ENCODE data around the gene RGS8.

- TF ChIP-seq, protein P1, sequence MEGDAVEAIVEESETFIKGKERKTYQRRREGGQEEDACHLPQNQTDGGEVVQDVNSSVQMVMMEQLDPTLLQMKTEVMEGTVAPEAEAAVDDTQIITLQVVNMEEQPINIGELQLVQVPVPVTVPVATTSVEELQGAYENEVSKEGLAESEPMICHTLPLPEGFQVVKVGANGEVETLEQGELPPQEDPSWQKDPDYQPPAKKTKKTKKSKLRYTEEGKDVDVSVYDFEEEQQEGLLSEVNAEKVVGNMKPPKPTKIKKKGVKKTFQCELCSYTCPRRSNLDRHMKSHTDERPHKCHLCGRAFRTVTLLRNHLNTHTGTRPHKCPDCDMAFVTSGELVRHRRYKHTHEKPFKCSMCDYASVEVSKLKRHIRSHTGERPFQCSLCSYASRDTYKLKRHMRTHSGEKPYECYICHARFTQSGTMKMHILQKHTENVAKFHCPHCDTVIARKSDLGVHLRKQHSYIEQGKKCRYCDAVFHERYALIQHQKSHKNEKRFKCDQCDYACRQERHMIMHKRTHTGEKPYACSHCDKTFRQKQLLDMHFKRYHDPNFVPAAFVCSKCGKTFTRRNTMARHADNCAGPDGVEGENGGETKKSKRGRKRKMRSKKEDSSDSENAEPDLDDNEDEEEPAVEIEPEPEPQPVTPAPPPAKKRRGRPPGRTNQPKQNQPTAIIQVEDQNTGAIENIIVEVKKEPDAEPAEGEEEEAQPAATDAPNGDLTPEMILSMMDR (IDR thresholded peaks at IDR 0.05) = no peak
- TF ChIP-seq POLR2AphosphoS5 (IDR thresholded peaks at IDR 0.05; ENCODE audit: insufficient read depth in 1 of 2, low read depth in 1 of 2) (no peak), POLR2A (IDR thresholded peaks at IDR 0.05) (no peak)
These were observed 39.5 kb downstream of the RGS8 start for GRCh38 chr1:182644886-182645285.
